ENCODE results near the gene CBLB. TPM values are rescaled to one million over a fixed set of nuclear protein-coding genes. Genes with fewer than 3 reads are reported as not detected.

CBLB gene
- total RNA-seq, 1 experiment from 2014 or later, result 98.8 TPM

DNA sequence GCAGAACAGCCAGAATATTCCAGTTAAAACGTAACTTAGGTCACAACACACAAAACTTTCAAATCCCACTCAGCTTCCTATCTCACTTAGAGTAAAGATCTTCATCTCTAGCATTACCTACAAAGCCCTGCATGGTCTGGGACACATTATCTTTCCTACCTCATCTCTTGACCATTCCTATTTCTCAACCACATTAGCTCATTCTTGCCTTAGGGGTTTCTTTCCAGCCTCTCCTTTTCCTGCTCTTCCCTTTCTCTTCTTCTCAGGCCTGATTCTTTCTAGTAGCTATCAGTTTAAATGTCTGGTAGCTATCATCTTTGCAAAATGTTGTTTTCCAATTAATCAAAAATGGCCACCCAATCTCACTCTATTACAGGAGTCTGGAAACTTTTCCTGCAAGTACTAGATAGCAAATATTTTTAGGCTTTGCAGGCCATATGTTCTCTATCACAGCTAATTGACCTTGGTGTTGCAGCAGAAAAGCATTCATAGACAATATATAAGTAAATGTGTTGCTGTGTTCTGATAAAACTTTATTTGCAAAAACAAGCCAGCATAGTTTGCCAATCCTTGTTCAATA is 15.1 kb upstream of the CBLB start:
- no peaks in the 10 kb centered on the region for H3K36me3 ChIP-seq (ENCODE audit: insufficient read depth, low read length)
- H3K79me2 ChIP-seq (ENCODE audit: low read length), result no peaks in the 10 kb centered on the region
- peaks cover 9% of the 10 kb centered on the region for H3K4me1 ChIP-seq (ENCODE audit: low read length)
- no peaks in the 10 kb centered on the region for H3K27me3 ChIP-seq (ENCODE audit: low read length)
- H3K27ac ChIP-seq (ENCODE audit: low read length), result no peak overlapping the region
- no peak overlapping the region for H2AFZ ChIP-seq (ENCODE audit: low read length)
- DNase-seq, result no peak
- H4K20me1 ChIP-seq (ENCODE audit: insufficient read depth, low read depth, low read length), result no peaks in the 10 kb centered on the region
- H3K4me2 ChIP-seq (ENCODE audit: low read depth, low read length, poor library complexity, severe bottlenecking), result no peak overlapping the region
- H3K9ac ChIP-seq (ENCODE audit: low read length), result no peak overlapping the region
- no peaks in the 10 kb centered on the region for H3K9me3 ChIP-seq (ENCODE audit: low read length)
- no peak overlapping the region for H3K4me3 ChIP-seq (ENCODE audit: low read length)
- H3K9me2 ChIP-seq (replicated peaks; ENCODE audit: insufficient read depth, low read length), result no peaks in the 10 kb centered on the region

DNA sequence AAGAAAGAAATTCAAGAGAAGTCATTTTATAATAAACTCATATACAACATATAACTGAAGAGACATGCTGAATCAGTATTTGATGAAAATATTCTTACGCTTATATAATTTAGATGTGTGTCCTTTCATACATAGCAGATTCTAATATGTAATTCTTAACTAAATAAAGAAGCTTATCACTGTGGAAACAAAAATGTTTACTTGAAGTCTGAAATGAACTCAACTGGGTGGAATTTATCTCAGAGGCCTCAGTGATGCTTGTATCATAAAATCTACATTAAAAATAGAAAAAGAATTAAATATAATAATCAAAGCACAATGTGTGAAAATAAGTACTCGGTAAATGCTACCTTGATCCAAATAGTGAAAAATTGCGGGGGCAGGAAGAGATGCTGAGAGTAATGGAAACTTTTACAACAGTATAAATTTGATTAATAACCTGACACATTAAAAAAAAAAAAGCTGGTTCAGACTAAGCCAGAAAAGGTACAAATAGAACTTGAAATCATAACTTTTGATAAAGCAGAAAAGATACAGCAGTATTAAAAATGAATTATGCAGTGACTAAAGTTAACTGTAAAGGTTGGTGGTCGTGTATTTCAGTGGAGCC is 12.0 kb upstream of the CBLB start:
- Histone ChIP-seq H3K27me3 (ENCODE audit: low read length) (no peaks in the 10 kb centered on the region), H3K27ac (ENCODE audit: low read length) (no peak overlapping the region), H3K9me2 (replicated peaks; ENCODE audit: insufficient read depth, low read length) (no peaks in the 10 kb centered on the region), H3K4me2 (ENCODE audit: low read depth, low read length, poor library complexity, severe bottlenecking) (no peak overlapping the region), H3K4me3 (ENCODE audit: low read length) (no peak overlapping the region), H3K4me1 (ENCODE audit: low read length) (peaks cover 15% of the 10 kb centered on the region), H4K20me1 (ENCODE audit: insufficient read depth, low read depth, low read length) (no peaks in the 10 kb centered on the region), H3K9ac (ENCODE audit: low read length) (no peak overlapping the region), H3K36me3 (ENCODE audit: insufficient read depth, low read length) (no peaks in the 10 kb centered on the region), H2AFZ (ENCODE audit: low read length) (no peak overlapping the region), H3K79me2 (ENCODE audit: low read length) (no peaks in the 10 kb centered on the region), H3K9me3 (ENCODE audit: low read length) (no peaks in the 10 kb centered on the region)
- DNase-seq, result no peak

DNA sequence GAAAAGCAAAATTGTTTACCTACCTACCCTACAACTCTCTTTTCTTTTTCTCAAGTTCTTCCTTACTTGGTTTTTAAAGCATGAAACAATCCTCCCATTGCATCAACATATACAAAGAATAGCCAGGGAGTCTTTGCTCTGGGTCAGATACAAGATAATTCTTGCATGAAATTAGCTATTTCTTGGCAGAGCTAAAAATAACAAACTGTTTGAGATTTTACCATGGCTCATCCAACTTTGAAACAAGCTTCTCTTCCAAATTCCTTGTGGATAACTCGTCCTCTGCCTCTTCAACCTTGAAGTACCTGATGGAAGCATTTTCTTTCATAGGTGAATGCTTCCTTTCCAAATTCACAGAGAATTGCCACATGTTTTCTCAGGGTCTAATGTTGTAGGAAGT is 9.2 kb upstream of the CBLB start:
- Histone ChIP-seq H3K9me2 (replicated peaks; ENCODE audit: insufficient read depth, low read length) (no peaks in the 10 kb centered on the region), H3K27me3 (ENCODE audit: low read length) (no peaks in the 10 kb centered on the region), H3K4me1 (ENCODE audit: low read length) (peaks cover 13% of the 10 kb centered on the region), H3K9me3 (ENCODE audit: low read length) (no peaks in the 10 kb centered on the region), H3K9ac (ENCODE audit: low read length) (no peak overlapping the region), H3K36me3 (ENCODE audit: insufficient read depth, low read length) (no peaks in the 10 kb centered on the region), H4K20me1 (ENCODE audit: insufficient read depth, low read depth, low read length) (no peaks in the 10 kb centered on the region), H3K4me3 (ENCODE audit: low read length) (no peak overlapping the region), H3K27ac (ENCODE audit: low read length) (no peak overlapping the region), H3K79me2 (ENCODE audit: low read length) (no peaks in the 10 kb centered on the region), H2AFZ (ENCODE audit: low read length) (no peak overlapping the region), H3K4me2 (ENCODE audit: low read depth, low read length, poor library complexity, severe bottlenecking) (no peak overlapping the region)
- no peak for DNase-seq

DNA sequence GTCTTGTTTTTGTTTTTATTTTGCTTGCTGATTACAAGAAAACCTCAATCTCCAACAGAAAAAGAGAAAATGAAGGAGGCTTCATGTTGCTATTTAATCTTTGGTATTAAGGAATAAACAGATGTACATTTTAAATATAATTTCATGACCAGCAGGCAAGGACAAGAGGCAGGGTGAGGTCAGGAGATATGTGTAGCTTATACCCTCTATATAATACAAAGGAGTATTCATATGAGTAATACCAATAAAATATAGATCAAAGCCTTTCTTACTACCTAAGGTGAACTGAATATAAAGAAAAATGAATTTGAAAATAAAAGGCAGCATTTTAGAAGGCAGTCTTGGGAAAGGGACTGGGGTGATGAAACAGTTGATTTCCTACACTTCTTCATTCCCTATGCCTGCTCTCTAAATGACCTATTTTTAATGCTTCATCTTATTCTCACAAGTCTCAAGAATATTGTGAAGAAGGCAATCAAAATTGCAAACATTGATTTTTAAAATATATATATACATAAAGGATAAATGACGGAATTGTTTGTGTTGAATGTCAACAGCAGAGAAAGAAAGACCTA is 8.6 kb upstream of the CBLB start:
- peaks cover 9% of the 10 kb centered on the region for H3K4me1 ChIP-seq (ENCODE audit: low read length)
- no peaks in the 10 kb centered on the region for H3K9me3 ChIP-seq (ENCODE audit: low read length)
- no peak overlapping the region for H3K9ac ChIP-seq (ENCODE audit: low read length)
- no peaks in the 10 kb centered on the region for H4K20me1 ChIP-seq (ENCODE audit: insufficient read depth, low read depth, low read length)
- H3K27ac ChIP-seq (ENCODE audit: low read length), result no peak overlapping the region
- H3K4me2 ChIP-seq (ENCODE audit: low read depth, low read length, poor library complexity, severe bottlenecking), result no peak overlapping the region
- no peaks in the 10 kb centered on the region for H3K9me2 ChIP-seq (replicated peaks; ENCODE audit: insufficient read depth, low read length)
- no peak overlapping the region for H3K4me3 ChIP-seq (ENCODE audit: low read length)
- no peak for DNase-seq
- no peaks in the 10 kb centered on the region for H3K27me3 ChIP-seq (ENCODE audit: low read length)
- no peaks in the 10 kb centered on the region for H3K79me2 ChIP-seq (ENCODE audit: low read length)
- no peak overlapping the region for H2AFZ ChIP-seq (ENCODE audit: low read length)
- H3K36me3 ChIP-seq (ENCODE audit: insufficient read depth, low read length), result no peaks in the 10 kb centered on the region

DNA sequence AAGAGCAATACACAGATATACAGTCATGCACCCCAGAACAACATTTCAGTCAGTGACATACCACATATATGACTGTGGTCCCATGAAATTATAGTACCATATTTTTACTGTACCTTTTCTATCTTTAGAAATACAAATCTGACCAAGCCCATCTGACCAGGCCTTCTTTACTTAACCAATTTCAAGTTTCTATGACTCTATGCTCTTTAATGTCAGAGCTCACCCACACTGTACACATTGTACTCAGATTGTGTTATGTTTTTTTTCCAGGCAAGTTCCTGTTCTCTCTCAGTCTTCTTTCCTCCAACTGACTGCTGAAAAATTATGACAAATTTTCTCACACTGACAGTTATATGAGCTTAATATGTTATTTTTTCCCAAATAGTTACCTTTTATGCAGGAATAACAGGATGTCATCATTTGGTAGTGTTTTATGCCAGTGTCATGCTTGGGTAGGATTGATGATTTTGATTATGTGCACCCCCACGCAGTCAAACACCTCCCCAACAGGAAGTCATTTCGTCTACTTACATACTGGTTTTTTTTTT is 8.0 kb upstream of the CBLB start:
- no peaks in the 10 kb centered on the region for H4K20me1 ChIP-seq (ENCODE audit: insufficient read depth, low read depth, low read length)
- H3K9me3 ChIP-seq (ENCODE audit: low read length), result no peaks in the 10 kb centered on the region
- DNase-seq, result no peak
- H3K36me3 ChIP-seq (ENCODE audit: insufficient read depth, low read length), result no peaks in the 10 kb centered on the region
- H3K4me1 ChIP-seq (ENCODE audit: low read length), result peaks cover 6% of the 10 kb centered on the region
- no peaks in the 10 kb centered on the region for H3K79me2 ChIP-seq (ENCODE audit: low read length)
- no peaks in the 10 kb centered on the region for H3K9me2 ChIP-seq (replicated peaks; ENCODE audit: insufficient read depth, low read length)
- no peak overlapping the region for H3K4me3 ChIP-seq (ENCODE audit: low read length)
- no peak overlapping the region for H3K9ac ChIP-seq (ENCODE audit: low read length)
- H3K27me3 ChIP-seq (ENCODE audit: low read length), result no peaks in the 10 kb centered on the region
- H3K27ac ChIP-seq (ENCODE audit: low read length), result no peak overlapping the region
- no peak overlapping the region for H3K4me2 ChIP-seq (ENCODE audit: low read depth, low read length, poor library complexity, severe bottlenecking)
- no peak overlapping the region for H2AFZ ChIP-seq (ENCODE audit: low read length)

DNA sequence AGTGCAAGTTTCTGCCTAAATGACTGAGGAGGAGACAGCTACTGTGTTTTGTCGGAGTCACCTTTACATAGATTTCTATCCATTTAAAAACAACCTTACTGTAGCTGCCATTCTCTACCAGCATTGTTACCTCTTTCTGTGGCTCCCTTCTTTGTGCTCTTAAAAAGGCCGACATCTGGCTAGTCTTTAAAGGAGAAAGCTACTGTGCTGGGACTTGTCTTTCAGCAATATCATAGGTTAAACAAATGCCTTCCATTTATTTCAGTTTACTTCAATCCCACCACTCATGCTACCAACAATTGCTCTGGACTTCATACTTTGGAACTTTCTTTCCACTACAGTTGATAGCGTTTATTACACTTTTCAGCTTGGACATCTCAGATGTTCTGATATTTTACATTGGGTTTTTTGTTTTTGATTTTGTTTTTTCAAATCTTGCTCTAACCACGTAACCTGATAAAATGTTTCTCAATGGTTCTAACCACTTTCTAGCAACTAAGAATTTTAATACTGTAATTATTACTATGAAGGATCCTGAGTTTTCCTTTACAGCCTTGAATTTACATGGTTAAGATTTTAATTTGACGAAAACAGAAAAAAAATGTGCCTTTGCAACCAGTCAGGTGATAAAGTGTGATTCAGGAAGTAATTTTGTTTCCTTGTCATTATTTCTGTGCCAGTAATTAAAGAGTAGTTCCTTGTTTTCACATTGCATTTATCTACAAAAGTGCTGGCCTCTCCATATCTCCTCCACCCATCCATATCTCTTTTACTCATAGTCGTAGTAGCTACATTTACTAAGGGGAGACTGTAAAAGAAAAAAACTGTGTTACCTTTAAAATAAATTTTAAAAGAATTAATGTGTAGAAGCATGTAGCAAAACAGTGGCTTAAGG is 1.3 kb upstream of the CBLB start:
- H3K27me3 ChIP-seq (ENCODE audit: low read length), result no peaks in the 10 kb centered on the region
- peak overlapping the region; percentile 76 for H3K4me3 ChIP-seq (ENCODE audit: low read length)

DNA sequence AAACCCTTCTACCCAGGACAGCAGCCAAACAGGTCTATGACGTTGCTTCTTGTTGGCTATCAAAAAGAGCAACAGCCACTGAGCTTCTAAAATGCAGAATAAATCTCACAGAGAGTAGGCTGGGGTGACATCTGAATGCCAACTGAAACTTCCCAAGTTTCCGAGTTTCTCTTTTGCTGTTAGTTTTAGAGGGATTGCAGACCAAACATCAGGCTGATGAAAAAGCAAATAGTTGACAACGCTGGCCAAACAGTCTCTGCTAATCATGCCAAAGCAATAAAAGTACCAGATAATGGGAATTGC is 670 bp upstream of the CBLB start:
- no peaks in the 10 kb centered on the region for H3K27me3 ChIP-seq (ENCODE audit: low read length)

More for the DNA sequence above, 1.3 kb upstream of the CBLB start:
- no peaks in the 10 kb centered on the region for H3K9me2 ChIP-seq (replicated peaks; ENCODE audit: insufficient read depth, low read length)
- no peak for DNase-seq
- no peaks in the 10 kb centered on the region for H4K20me1 ChIP-seq (ENCODE audit: insufficient read depth, low read depth, low read length)
- H3K9me3 ChIP-seq (ENCODE audit: low read length), result no peaks in the 10 kb centered on the region
- H3K4me2 ChIP-seq (ENCODE audit: low read depth, low read length, poor library complexity, severe bottlenecking), result peak overlapping the region; percentile 90
- peak overlapping the region; percentile 94 for H3K9ac ChIP-seq (ENCODE audit: low read length)
- H3K27ac ChIP-seq (ENCODE audit: low read length), result peak overlapping the region; percentile 3; the same call in 1 of the 2 replicates
- H3K4me1 ChIP-seq (ENCODE audit: low read length), result peaks cover 33% of the 10 kb centered on the region
- H3K79me2 ChIP-seq (ENCODE audit: low read length), result peaks cover 43% of the 10 kb centered on the region
- peak overlapping the region; percentile 19; the same call in 1 of the 2 replicates for H2AFZ ChIP-seq (ENCODE audit: low read length)
- H3K36me3 ChIP-seq (ENCODE audit: insufficient read depth, low read length), result peaks cover 11% of the 10 kb centered on the region; the same call in 1 of the 2 replicates

DNA sequence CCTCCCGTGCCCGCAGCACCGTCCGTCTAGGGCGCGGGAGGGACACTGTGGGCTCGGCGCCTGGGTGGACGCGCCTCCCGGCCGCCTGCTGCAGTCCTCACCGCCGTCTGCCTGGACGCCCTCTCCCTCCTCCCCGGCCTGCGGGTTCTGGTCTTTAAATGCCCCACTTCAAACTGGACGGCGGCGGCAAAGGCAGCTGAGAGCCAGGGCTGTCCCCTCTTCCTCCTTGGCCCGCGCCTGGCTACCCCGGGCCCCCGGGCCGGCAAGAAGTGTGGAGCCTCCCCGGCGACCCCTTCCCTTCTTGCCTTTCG is 426 bp downstream of the CBLB start:
- peak; percentile 66 for DNase-seq
- H3K36me3 ChIP-seq (ENCODE audit: insufficient read depth, low read length), result peaks cover 28% of the 10 kb centered on the region
- H3K27me3 ChIP-seq (ENCODE audit: low read length), result no peaks in the 10 kb centered on the region
- peak overlapping the region; percentile 76 for H3K4me3 ChIP-seq (ENCODE audit: low read length)
- peaks cover 60% of the 10 kb centered on the region for H3K79me2 ChIP-seq (ENCODE audit: low read length)
- peak overlapping the region; percentile 94 for H3K9ac ChIP-seq (ENCODE audit: low read length)
- H3K4me2 ChIP-seq (ENCODE audit: low read depth, low read length, poor library complexity, severe bottlenecking), result peak overlapping the region; percentile 90
- H3K4me1 ChIP-seq (ENCODE audit: low read length), result peaks cover 51% of the 10 kb centered on the region
- H4K20me1 ChIP-seq (ENCODE audit: insufficient read depth, low read depth, low read length), result no peaks in the 10 kb centered on the region
- H3K9me3 ChIP-seq (ENCODE audit: low read length), result no peaks in the 10 kb centered on the region
- H3K9me2 ChIP-seq (replicated peaks; ENCODE audit: insufficient read depth, low read length), result no peaks in the 10 kb centered on the region
- H2AFZ ChIP-seq (ENCODE audit: low read length), result no peak overlapping the region
- peak overlapping the region; percentile 87 for H3K27ac ChIP-seq (ENCODE audit: low read length)

More for the DNA sequence above, 670 bp upstream of the CBLB start:
- Histone ChIP-seq H3K9me2 (replicated peaks; ENCODE audit: insufficient read depth, low read length) (no peaks in the 10 kb centered on the region), H3K27ac (ENCODE audit: low read length) (peak overlapping the region; percentile 3; the same call in 1 of the 2 replicates), H3K4me1 (ENCODE audit: low read length) (peaks cover 40% of the 10 kb centered on the region), H3K79me2 (ENCODE audit: low read length) (peaks cover 49% of the 10 kb centered on the region), H3K9ac (ENCODE audit: low read length) (peak overlapping the region; percentile 94), H2AFZ (ENCODE audit: low read length) (0 out of 2 replicates have a peak overlapping the region, but pooled peaks have one; percentile 27), H3K9me3 (ENCODE audit: low read length) (no peaks in the 10 kb centered on the region), H3K36me3 (ENCODE audit: insufficient read depth, low read length) (peaks cover 17% of the 10 kb centered on the region; the same call in 1 of the 2 replicates), H4K20me1 (ENCODE audit: insufficient read depth, low read depth, low read length) (no peaks in the 10 kb centered on the region), H3K4me2 (ENCODE audit: low read depth, low read length, poor library complexity, severe bottlenecking) (peak overlapping the region; percentile 90), H3K4me3 (ENCODE audit: low read length) (peak overlapping the region; percentile 76)
- no peak for DNase-seq
